Loucy (cell line): ENCODE data around the gene LDAH.

Experiments
- CTCF ChIP-seq: fragments of 200-600 bp; sonication (generic); conservative IDR thresholded peaks from 2 replicates; pipeline ENCODE4 v1.5.1; 2014; ENCODE audit warnings: mild to moderate bottlenecking, antibody characterized with exemption, low read length
- EZH2phosphoT487 ChIP-seq: fragments of 200-600 bp; IDR thresholded peaks from 2 replicates; pipeline ENCODE4 v1.6.1; 2018; ENCODE audit warnings: antibody characterized with exemption, mild to moderate bottlenecking, moderate library complexity, borderline replicate concordance

GRCh38 chr2:20647738-20648137, 175.2 kb downstream of the LDAH start:
- TF ChIP-seq CTCF (no peak), EZH2phosphoT487 (no peak)
